Measurements from ENCODE around the gene HOXA9.

The HOXA9 gene

GRCh38 chr7:27172823-27173510 lies 7.6 kb upstream of the HOXA9 start:
- peak; percentile 81 for TF ChIP-seq POLR2A (IDR thresholded peaks at IDR 0.05; ENCODE audit: low read depth, low read length)
- peak; percentile 83 for DNase-seq (ENCODE audit: insufficient read length, low spot score)
- FAIRE-seq: no peak

- DNase-seq (ENCODE audit: insufficient read length, low spot score): no peak
These were observed 7.0 kb upstream of the HOXA9 start for GRCh38 chr7:27172315-27172774.

GRCh38 chr7:27171637-27172314 lies 6.4 kb upstream of the HOXA9 start:
- DNase-seq (ENCODE audit: insufficient read length, low spot score) (no peak), FAIRE-seq (no peak)
- TF ChIP-seq POLR2A (IDR thresholded peaks at IDR 0.05; ENCODE audit: low read depth, low read length): no peak

More at GRCh38 chr7:27172315-27172774, 7.0 kb upstream of the HOXA9 start:
- TF ChIP-seq POLR2A (IDR thresholded peaks at IDR 0.05; ENCODE audit: low read depth, low read length): no peak
- no peak for FAIRE-seq

- DNase-seq (ENCODE audit: insufficient read length, low spot score): no peak
- TF ChIP-seq POLR2A (IDR thresholded peaks at IDR 0.05; ENCODE audit: low read depth, low read length): no peak
- FAIRE-seq: no peak
These were observed 5.9 kb upstream of the HOXA9 start for GRCh38 chr7:27171325-27171636.

GRCh38 chr7:27170426-27171324 lies 5.3 kb upstream of the HOXA9 start:
- no peak for FAIRE-seq
- no peak for TF ChIP-seq POLR2A (IDR thresholded peaks at IDR 0.05; ENCODE audit: low read depth, low read length)
- no peak for DNase-seq (ENCODE audit: insufficient read length, low spot score)

GRCh38 chr7:27169658-27170425 lies 4.5 kb upstream of the HOXA9 start:
- FAIRE-seq: no peak
- DNase-seq (ENCODE audit: insufficient read length, low spot score): no peak
- TF ChIP-seq POLR2A (IDR thresholded peaks at IDR 0.05; ENCODE audit: low read depth, low read length): no peak

GRCh38 chr7:27168265-27168947 lies 3.1 kb upstream of the HOXA9 start:
- no peak for TF ChIP-seq POLR2A (IDR thresholded peaks at IDR 0.05; ENCODE audit: low read depth, low read length)
- DNase-seq (ENCODE audit: insufficient read length, low spot score) (no peak), FAIRE-seq (no peak)

GRCh38 chr7:27167916-27168264 lies 2.6 kb upstream of the HOXA9 start:
- FAIRE-seq: no peak
- TF ChIP-seq POLR2A (IDR thresholded peaks at IDR 0.05; ENCODE audit: low read depth, low read length): no peak
- no peak for DNase-seq (ENCODE audit: insufficient read length, low spot score)

GRCh38 chr7:27166531-27167505 lies 1.5 kb upstream of the HOXA9 start:
- no peak for TF ChIP-seq POLR2A (IDR thresholded peaks at IDR 0.05; ENCODE audit: low read depth, low read length)
- no peak for DNase-seq (ENCODE audit: insufficient read length, low spot score)
- FAIRE-seq: no peak

- DNase-seq (ENCODE audit: insufficient read length, low spot score) (no peak), FAIRE-seq (no peak)
- TF ChIP-seq POLR2A (IDR thresholded peaks at IDR 0.05; ENCODE audit: low read depth, low read length): no peak
These were observed 726 bp upstream of the HOXA9 start for GRCh38 chr7:27165996-27166530.

GRCh38 chr7:27164367-27165088 lies 809 bp downstream of the HOXA9 start:
- no peak for FAIRE-seq
- no peak for TF ChIP-seq POLR2A (IDR thresholded peaks at IDR 0.05; ENCODE audit: low read depth, low read length)
- DNase-seq (ENCODE audit: insufficient read length, low spot score): no peak
